ENCODE data around the gene CCNB1.
"Not testable (repeated sequence)": the region's sequence is repeated elsewhere in the genome, so short reads cannot be mapped to it uniquely, and the experiment has no call there.

CCNB1 gene

GRCh38 chr5:69166686-69167492 lies at the start of gene CCNB1:
Gene CCNB1 (plus strand): TSS chr5:69167150. CDS start chr5:69167263, 113 bp downstream.
- peak; percentile 97 to 98 for DNase-seq (ENCODE audit: extremely low read depth in 1 of 2, low read depth in 1 of 2)

GRCh38 chr5:69129413-69129812 lies 37.5 kb upstream of the CCNB1 start:
- DNase-seq (ENCODE audit: extremely low read depth in 1 of 2, low read depth in 1 of 2): no peak

- DNase-seq (ENCODE audit: extremely low read depth in 1 of 2, low read depth in 1 of 2): no peak
Measured at GRCh38 chr5:69130241-69130640, 36.7 kb upstream of the CCNB1 start.

GRCh38 chr5:69131304-69131703 lies 35.6 kb upstream of the CCNB1 start:
- no peak for DNase-seq (ENCODE audit: extremely low read depth in 1 of 2, low read depth in 1 of 2)

- DNase-seq (ENCODE audit: extremely low read depth in 1 of 2, low read depth in 1 of 2): no peak
Measured at GRCh38 chr5:69134126-69134525, 32.8 kb upstream of the CCNB1 start.

- DNase-seq (ENCODE audit: extremely low read depth in 1 of 2, low read depth in 1 of 2): no peak
Measured at GRCh38 chr5:69136293-69136692, 30.7 kb upstream of the CCNB1 start.

GRCh38 chr5:69137208-69137607 lies 29.7 kb upstream of the CCNB1 start:
- not testable (repeated sequence) for DNase-seq (ENCODE audit: extremely low read depth in 1 of 2, low read depth in 1 of 2)

GRCh38 chr5:69137807-69138206 lies 29.1 kb upstream of the CCNB1 start:
- DNase-seq (ENCODE audit: extremely low read depth in 1 of 2, low read depth in 1 of 2): no peak

- DNase-seq (ENCODE audit: extremely low read depth in 1 of 2, low read depth in 1 of 2): no peak
Measured at GRCh38 chr5:69138766-69139165, 28.2 kb upstream of the CCNB1 start.

- DNase-seq (ENCODE audit: extremely low read depth in 1 of 2, low read depth in 1 of 2): not testable (repeated sequence)
Measured at GRCh38 chr5:69140239-69140638, 26.7 kb upstream of the CCNB1 start.

GRCh38 chr5:69140827-69141226 lies 26.1 kb upstream of the CCNB1 start:
- no peak for DNase-seq (ENCODE audit: extremely low read depth in 1 of 2, low read depth in 1 of 2)

GRCh38 chr5:69148576-69148975 lies 18.4 kb upstream of the CCNB1 start:
- DNase-seq (ENCODE audit: extremely low read depth in 1 of 2, low read depth in 1 of 2): not testable (repeated sequence)

- DNase-seq (ENCODE audit: extremely low read depth in 1 of 2, low read depth in 1 of 2): no peak
Measured at GRCh38 chr5:69148981-69149675, 17.8 kb upstream of the CCNB1 start.

- no peak for DNase-seq (ENCODE audit: extremely low read depth in 1 of 2, low read depth in 1 of 2)
Measured at GRCh38 chr5:69149676-69150010, 17.3 kb upstream of the CCNB1 start.

GRCh38 chr5:69152731-69153130 lies 14.2 kb upstream of the CCNB1 start:
- DNase-seq (ENCODE audit: extremely low read depth in 1 of 2, low read depth in 1 of 2): no peak

GRCh38 chr5:69156456-69156855 lies 10.5 kb upstream of the CCNB1 start:
- DNase-seq (ENCODE audit: extremely low read depth in 1 of 2, low read depth in 1 of 2): no peak

GRCh38 chr5:69158039-69158438 lies 8.9 kb upstream of the CCNB1 start:
- DNase-seq (ENCODE audit: extremely low read depth in 1 of 2, low read depth in 1 of 2): no peak

- DNase-seq (ENCODE audit: extremely low read depth in 1 of 2, low read depth in 1 of 2): no peak
Measured at GRCh38 chr5:69160651-69161050, 6.3 kb upstream of the CCNB1 start.

- DNase-seq (ENCODE audit: extremely low read depth in 1 of 2, low read depth in 1 of 2): no peak
Measured at GRCh38 chr5:69167493-69167855, 524 bp downstream of the CCNB1 start.

GRCh38 chr5:69167929-69168328 lies 979 bp downstream of the CCNB1 start:
- DNase-seq (ENCODE audit: extremely low read depth in 1 of 2, low read depth in 1 of 2): no peak

- DNase-seq (ENCODE audit: extremely low read depth in 1 of 2, low read depth in 1 of 2): no peak
Measured at GRCh38 chr5:69170495-69170894, 3.5 kb downstream of the CCNB1 start.

GRCh38 chr5:69170969-69171368 lies 4.0 kb downstream of the CCNB1 start:
- DNase-seq (ENCODE audit: extremely low read depth in 1 of 2, low read depth in 1 of 2): no peak

Measured in stimulated activated CD8-positive, alpha-beta memory T cell treated with anti-CD3 and anti-CD28 coated beads, Interleukin-7, amount 100 ng/mL, for 48 hours (primary cell).